ENCODE data around the gene NKD2.

GRCh38 chr5:1054018-1054798 is 45.6 kb downstream of the NKD2 start:
- TF ChIP-seq MECOM (CRISPR knock-in tag; IDR thresholded peaks at IDR 0.05) (no peak), JUNB (CRISPR knock-in tag; conservative IDR thresholded peaks at IDR 0.05) (no peak), CTCF (IDR thresholded peaks at IDR 0.05 in 2 of 3, conservative IDR thresholded peaks at IDR 0.05 in 1 of 3; ENCODE audit: insufficient read depth in 2 of 3, low read depth in 1 of 3, low read length in 3 of 3) (no peak)

All from K562 (cell line).